Cardiac fibroblast (primary cell): Measurements from ENCODE around the gene APBB1.
A peak's percentile ranks its signal among the peaks of the same experiment; 100 is the strongest.

Experiments
- DNase-seq, 2 donors: peaks; one replicate each; pipeline versions ENCODE4 v3.0.0 to v3.0.0-alpha.2; 2010; ENCODE audit warnings: low read depth in 2 of 2
- H3K4me3 ChIP-seq, 2 donors: replicated peaks in 1 of 2; 1 replicate in 1 of 2; 2 replicates in 1 of 2; pipeline ENCODE4 v1.5.1; 2011; ENCODE audit warnings: low read depth in 2 of 2, low read length in 2 of 2, mild to moderate bottlenecking in 2 of 2, moderate library complexity in 1 of 2
- CTCF ChIP-seq: IDR thresholded peaks from one replicate; pipeline ENCODE4 v1.5.1; 2011; ENCODE audit warnings: low read depth, mild to moderate bottlenecking, low read length, inconsistent platforms

The APBB1 gene

GRCh38 chr11:6371825-6372224 lies 47.1 kb downstream of the APBB1 start:
- no peak overlapping the region for H3K4me3 ChIP-seq
- no peak for DNase-seq
- no peak for TF ChIP-seq CTCF

GRCh38 chr11:6365659-6366058 lies 53.2 kb downstream of the APBB1 start:
- no peak for DNase-seq
- H3K4me3 ChIP-seq: no peak overlapping the region
- TF ChIP-seq CTCF: no peak

GRCh38 chr11:6362873-6363678 lies 55.8 kb downstream of the APBB1 start:
- DNase-seq: peak; percentile 87 to 89
- TF ChIP-seq CTCF: peak; percentile 96

GRCh38 chr11:6362185-6362872 lies 56.6 kb downstream of the APBB1 start:
- no peak for DNase-seq
- TF ChIP-seq CTCF: no peak
- no peak overlapping the region for H3K4me3 ChIP-seq

More at GRCh38 chr11:6362873-6363678, 55.8 kb downstream of the APBB1 start:
- no peak overlapping the region for H3K4me3 ChIP-seq

GRCh38 chr11:6360183-6360582 lies 58.7 kb downstream of the APBB1 start:
- no peak for DNase-seq
- no peak for TF ChIP-seq CTCF
- no peak overlapping the region for H3K4me3 ChIP-seq

- H3K4me3 ChIP-seq: no peak overlapping the region
- TF ChIP-seq CTCF: no peak
- peak; percentile 87 to 92 for DNase-seq
Measured at GRCh38 chr11:6357222-6357621, 61.7 kb downstream of the APBB1 start.
